NB4 (cell line): ENCODE results near the gene TEX53.

Experiments
- CTCF ChIP-seq: IDR thresholded peaks from one replicate; pipeline ENCODE4 v1.5.1; 2012; ENCODE audit warnings: low read depth, low read length
- MYC ChIP-seq: IDR thresholded peaks from 2 replicates; pipeline ENCODE4 v1.6.1; 2011; ENCODE audit warnings: low read depth, low read length

GRCh38 chr9:114616684-114617520, 40.7 kb downstream of the TEX53 start:
- no peak for TF ChIP-seq CTCF
- no peak for TF ChIP-seq MYC
